ENCODE data around the gene PSAP. TPM values are rescaled to one million over a fixed set of nuclear protein-coding genes. Genes with fewer than 3 reads are reported as not detected.
"Not testable (repeated sequence)": the region's sequence is repeated elsewhere in the genome, so short reads cannot be mapped to it uniquely, and the experiment has no call there.

Gene PSAP
- total RNA-seq, 1 experiment from 2014 or later: 683 TPM

GRCh38 chr10:71899665-71900412 is 48.8 kb upstream of the PSAP start:
- CTCF ChIA-PET: interaction anchor here (1.2 kb wide), 1 partner anchor 149 kb away, joined by 3 read pairs; no protein-coding TSS in a partner anchor
- POLR2A ChIA-PET (ENCODE audit: unreplicated experiment): no interaction called here

DNA sequence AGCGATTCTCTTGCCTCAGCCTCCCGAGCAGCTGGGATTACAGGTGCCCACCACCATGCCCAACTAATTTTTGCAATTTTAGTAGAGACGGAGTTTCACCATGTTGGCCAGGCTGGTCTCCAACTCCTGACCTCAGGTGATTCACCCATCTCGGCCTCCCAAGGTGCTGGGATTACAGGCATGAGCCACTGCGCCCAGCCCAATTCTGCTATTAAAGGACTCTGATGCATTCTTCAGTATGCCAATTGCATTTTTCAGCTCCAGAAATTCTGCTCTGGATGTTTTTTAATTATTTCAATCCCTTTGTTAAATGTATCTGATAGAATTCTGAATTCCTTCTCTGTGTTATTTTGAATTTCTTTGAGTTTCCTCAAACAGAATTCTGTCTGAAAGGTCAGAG is 47.3 kb upstream of the PSAP start:
- DNase-seq; H3K4me2 ChIP-seq; intact Hi-C loops (cut with micrococcal nuclease; ENCODE audit: unreplicated experiment); H3K27ac ChIP-seq; H3F3A ChIP-seq (ENCODE audit: insufficient read depth, low read depth); H3K4me3 ChIP-seq; H3K36me3 ChIP-seq (ENCODE audit: low read depth); H3K27me3 ChIP-seq (ENCODE audit: insufficient read depth, low read depth); H2AFZ ChIP-seq; H3K9me3 ChIP-seq (ENCODE audit: insufficient read depth, low read depth); H3K79me2 ChIP-seq (ENCODE audit: low read depth); POLR2A ChIA-PET (ENCODE audit: unreplicated experiment); H4K20me1 ChIP-seq (ENCODE audit: insufficient read depth); H3K4me1 ChIP-seq (replicated peaks; ENCODE audit: insufficient read depth); BruUV-seq (replicated peaks); H3K9me2 ChIP-seq (ENCODE audit: insufficient read depth): not testable (repeated sequence)
- CTCF ChIA-PET: interaction anchor here (0.7 to 0.8 kb wide), 3 partner anchors 68 to 151 kb away, joined by 3 to 15 read pairs (median 11); no protein-coding TSS in a partner anchor

More at GRCh38 chr10:71899665-71900412, 48.8 kb upstream of the PSAP start:
- H3K4me1 ChIP-seq (replicated peaks; ENCODE audit: insufficient read depth): no peaks in the 10 kb centered on the region
- no peaks in the 10 kb centered on the region for H4K20me1 ChIP-seq (ENCODE audit: insufficient read depth)
- DNase-seq: no peak
- no peaks in the 10 kb centered on the region for H3K9me2 ChIP-seq (ENCODE audit: insufficient read depth)
- no peaks in the 10 kb centered on the region for H3K27me3 ChIP-seq (ENCODE audit: insufficient read depth, low read depth)
- H3K79me2 ChIP-seq (ENCODE audit: low read depth): no peaks in the 10 kb centered on the region
- no peaks in the 10 kb centered on the region for H3K36me3 ChIP-seq (ENCODE audit: low read depth)
- no peaks in the 10 kb centered on the region for H3K9me3 ChIP-seq (ENCODE audit: insufficient read depth, low read depth)
- H3K4me2 ChIP-seq: no peak overlapping the region
- TF ChIP-seq, protein P1, sequence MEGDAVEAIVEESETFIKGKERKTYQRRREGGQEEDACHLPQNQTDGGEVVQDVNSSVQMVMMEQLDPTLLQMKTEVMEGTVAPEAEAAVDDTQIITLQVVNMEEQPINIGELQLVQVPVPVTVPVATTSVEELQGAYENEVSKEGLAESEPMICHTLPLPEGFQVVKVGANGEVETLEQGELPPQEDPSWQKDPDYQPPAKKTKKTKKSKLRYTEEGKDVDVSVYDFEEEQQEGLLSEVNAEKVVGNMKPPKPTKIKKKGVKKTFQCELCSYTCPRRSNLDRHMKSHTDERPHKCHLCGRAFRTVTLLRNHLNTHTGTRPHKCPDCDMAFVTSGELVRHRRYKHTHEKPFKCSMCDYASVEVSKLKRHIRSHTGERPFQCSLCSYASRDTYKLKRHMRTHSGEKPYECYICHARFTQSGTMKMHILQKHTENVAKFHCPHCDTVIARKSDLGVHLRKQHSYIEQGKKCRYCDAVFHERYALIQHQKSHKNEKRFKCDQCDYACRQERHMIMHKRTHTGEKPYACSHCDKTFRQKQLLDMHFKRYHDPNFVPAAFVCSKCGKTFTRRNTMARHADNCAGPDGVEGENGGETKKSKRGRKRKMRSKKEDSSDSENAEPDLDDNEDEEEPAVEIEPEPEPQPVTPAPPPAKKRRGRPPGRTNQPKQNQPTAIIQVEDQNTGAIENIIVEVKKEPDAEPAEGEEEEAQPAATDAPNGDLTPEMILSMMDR (conservative IDR thresholded peaks at IDR 0.05): no peak
- no peak for TF ChIP-seq EZH2 (IDR thresholded peaks at IDR 0.05; ENCODE audit: low read depth)
- no peaks in the 10 kb centered on the region for H3F3A ChIP-seq (ENCODE audit: insufficient read depth, low read depth)
- no TSS peak for BruUV-seq (replicated peaks)
- H2AFZ ChIP-seq: no peak overlapping the region
- H3K27ac ChIP-seq: no peak overlapping the region
- no peak overlapping the region for H3K4me3 ChIP-seq
- intact Hi-C loops (cut with micrococcal nuclease; ENCODE audit: unreplicated experiment): no loop called here

- H3K9me3 ChIP-seq (ENCODE audit: insufficient read depth, low read depth): no peaks in the 10 kb centered on the region
- H3K4me1 ChIP-seq (replicated peaks; ENCODE audit: insufficient read depth): peaks cover 16% of the 10 kb centered on the region
- H3K36me3 ChIP-seq (ENCODE audit: low read depth): no peaks in the 10 kb centered on the region
- ChIA-PET CTCF (interaction anchor here (0.7 kb wide), 1 partner anchor 524 kb away, joined by 11 read pairs; no protein-coding TSS in a partner anchor), POLR2A (ENCODE audit: unreplicated experiment) (interaction anchor here (0.6 kb wide), 1 partner anchor 151 kb away, joined by 4 read pairs; no protein-coding TSS in a partner anchor)
- no peak overlapping the region for H2AFZ ChIP-seq
- intact Hi-C loops (cut with micrococcal nuclease; ENCODE audit: unreplicated experiment): no loop called here
- TF ChIP-seq, protein P1 (conservative IDR thresholded peaks at IDR 0.05): no peak
- no peak for TF ChIP-seq EZH2 (IDR thresholded peaks at IDR 0.05; ENCODE audit: low read depth)
- H3K27me3 ChIP-seq (ENCODE audit: insufficient read depth, low read depth): no peaks in the 10 kb centered on the region
- no peak overlapping the region for H3K27ac ChIP-seq
- DNase-seq: no peak
- no TSS peak for BruUV-seq (replicated peaks)
- H3F3A ChIP-seq (ENCODE audit: insufficient read depth, low read depth): peaks cover 12% of the 10 kb centered on the region; the same call in 1 of the 2 replicates
- H3K4me2 ChIP-seq: no peak overlapping the region
- H4K20me1 ChIP-seq (ENCODE audit: insufficient read depth): no peaks in the 10 kb centered on the region
- H3K9me2 ChIP-seq (ENCODE audit: insufficient read depth): no peaks in the 10 kb centered on the region
- H3K79me2 ChIP-seq (ENCODE audit: low read depth): no peaks in the 10 kb centered on the region
- no peak overlapping the region for H3K4me3 ChIP-seq
These were observed 42.9 kb upstream of the PSAP start for GRCh38 chr10:71893920-71894319.
